Measurements from ENCODE around the gene NFIX. TPM values are rescaled to one million over a fixed set of nuclear protein-coding genes. Genes with fewer than 3 reads are reported as not detected.

NFIX gene
- total RNA-seq, 2 experiments from 2014 or later, result 1.2 to 1.5 TPM

- H3K4me3 Mint-ChIP-seq, result peak overlapping the region; percentile 79
- H3K27me3 Mint-ChIP-seq, result no peaks in the 10 kb centered on the region
- DNase-seq, result no peak
- peaks cover 53% of the 10 kb centered on the region for H3K4me1 Mint-ChIP-seq
- ChIA-PET POLR2A (no interaction called here), CTCF (interaction anchor here (1.0 to 3.1 kb wide), 5 partner anchors 9 to 155 kb away, joined by 3 to 10 read pairs (median 5); partner anchors contain the start of genes IER2 and STX10)
- H3K27ac Mint-ChIP-seq, result no peak overlapping the region
- H3K9me3 Mint-ChIP-seq, result no peaks in the 10 kb centered on the region
- peaks cover 10% of the 10 kb centered on the region for H3K36me3 Mint-ChIP-seq (ENCODE audit: low read depth)
Measured at GRCh38 chr19:13120031-13120430, 124.8 kb downstream of the NFIX start.

- POLR2A ChIA-PET, result no interaction called here
- peak overlapping the region; percentile 28 for H3K27ac Mint-ChIP-seq
- DNase-seq, result no peak
- H3K4me3 Mint-ChIP-seq, result no peak overlapping the region
- no peaks in the 10 kb centered on the region for H3K9me3 Mint-ChIP-seq
- H3K4me1 Mint-ChIP-seq, result peaks cover 45% of the 10 kb centered on the region
- CTCF ChIA-PET, result interaction anchor here (1.5 to 1.8 kb wide), 2 partner anchors 16 to 29 kb away, joined by 4 to 5 read pairs; partner anchors contain the start of genes IER2 and STX10
- H3K36me3 Mint-ChIP-seq (ENCODE audit: low read depth), result peaks cover 10% of the 10 kb centered on the region
- no peaks in the 10 kb centered on the region for H3K27me3 Mint-ChIP-seq
Measured at GRCh38 chr19:13120817-13121216, 125.5 kb downstream of the NFIX start.

- POLR2A ChIA-PET, result no interaction called here
- Mint-ChIP-seq H3K4me3 (no peak overlapping the region), H3K4me1 (peaks cover 43% of the 10 kb centered on the region)
Measured at GRCh38 chr19:13121551-13122274, 126.4 kb downstream of the NFIX start.

GRCh38 chr19:13122275-13122878 lies 127.1 kb downstream of the NFIX start:
- peaks cover 43% of the 10 kb centered on the region for H3K4me1 Mint-ChIP-seq
- ChIA-PET CTCF (interaction anchor here (1.5 kb wide), 1 partner anchor 157 kb away, joined by 6 read pairs; no protein-coding TSS in a partner anchor), POLR2A (no interaction called here)
- H3K9me3 Mint-ChIP-seq, result no peaks in the 10 kb centered on the region
- DNase-seq, result no peak
- H3K36me3 Mint-ChIP-seq (ENCODE audit: low read depth), result peaks cover 10% of the 10 kb centered on the region
- H3K27ac Mint-ChIP-seq, result no peak overlapping the region
- no peaks in the 10 kb centered on the region for H3K27me3 Mint-ChIP-seq
- no peak overlapping the region for H3K4me3 Mint-ChIP-seq

More at GRCh38 chr19:13121551-13122274, 126.4 kb downstream of the NFIX start:
- Mint-ChIP-seq H3K36me3 (ENCODE audit: low read depth) (peaks cover 10% of the 10 kb centered on the region), H3K27ac (peak overlapping the region; percentile 20), H3K27me3 (no peaks in the 10 kb centered on the region), H3K9me3 (no peaks in the 10 kb centered on the region)
- DNase-seq, result no peak
- CTCF ChIA-PET, result interaction anchor here (1.5 to 1.8 kb wide), 2 partner anchors 17 to 28 kb away, joined by 4 to 5 read pairs; partner anchors contain the start of genes IER2 and STX10

GRCh38 chr19:13122980-13123957 lies 128.0 kb downstream of the NFIX start:
- no peak overlapping the region for H3K27ac Mint-ChIP-seq
- H3K4me1 Mint-ChIP-seq, result peaks cover 43% of the 10 kb centered on the region
- CTCF ChIA-PET, result interaction anchor here (0.6 to 1.5 kb wide), 5 partner anchors 9 to 158 kb away, joined by 3 to 6 read pairs (median 3); partner anchors contain the start of genes IER2 and STX10
- H3K9me3 Mint-ChIP-seq, result no peaks in the 10 kb centered on the region
- DNase-seq, result no peak
- no peak overlapping the region for H3K4me3 Mint-ChIP-seq
- H3K27me3 Mint-ChIP-seq, result no peaks in the 10 kb centered on the region
- POLR2A ChIA-PET, result no interaction called here
- H3K36me3 Mint-ChIP-seq (ENCODE audit: low read depth), result peaks cover 10% of the 10 kb centered on the region

- ChIA-PET POLR2A (no interaction called here), CTCF (no interaction called here)
- Mint-ChIP-seq H3K4me3 (no peak overlapping the region), H3K4me1 (peaks cover 31% of the 10 kb centered on the region), H3K27ac (no peak overlapping the region), H3K27me3 (no peaks in the 10 kb centered on the region), H3K9me3 (no peaks in the 10 kb centered on the region), H3K36me3 (ENCODE audit: low read depth) (peaks cover 8% of the 10 kb centered on the region)
- DNase-seq, result no peak
Measured at GRCh38 chr19:13127051-13127450, 131.8 kb downstream of the NFIX start.

GRCh38 chr19:13127811-13128575 lies 132.7 kb downstream of the NFIX start:
- H3K27ac Mint-ChIP-seq, result no peak overlapping the region
- H3K4me1 Mint-ChIP-seq, result peaks cover 32% of the 10 kb centered on the region
- ChIA-PET POLR2A (no interaction called here), CTCF (interaction anchor here (1.0 to 1.8 kb wide), 4 partner anchors 10 to 163 kb away, joined by 3 to 10 read pairs (median 3); partner anchors contain the start of gene NACC1)
- H3K9me3 Mint-ChIP-seq, result no peaks in the 10 kb centered on the region
- no peak overlapping the region for H3K4me3 Mint-ChIP-seq
- H3K36me3 Mint-ChIP-seq (ENCODE audit: low read depth), result peaks cover 12% of the 10 kb centered on the region
- no peak for DNase-seq
- H3K27me3 Mint-ChIP-seq, result no peaks in the 10 kb centered on the region

GRCh38 chr19:13128583-13128982 lies 133.3 kb downstream of the NFIX start:
- Mint-ChIP-seq H3K36me3 (ENCODE audit: low read depth) (peaks cover 12% of the 10 kb centered on the region), H3K4me3 (no peak overlapping the region), H3K9me3 (no peaks in the 10 kb centered on the region), H3K27me3 (no peaks in the 10 kb centered on the region), H3K27ac (no peak overlapping the region), H3K4me1 (peaks cover 33% of the 10 kb centered on the region)
- ChIA-PET CTCF (interaction anchor here (1.2 to 1.8 kb wide), 3 partner anchors 10 to 163 kb away, joined by 3 to 10 read pairs (median 3); partner anchors contain the start of gene NACC1), POLR2A (no interaction called here)
- no peak for DNase-seq

GRCh38 chr19:13129384-13129783 lies 134.1 kb downstream of the NFIX start:
- CTCF ChIA-PET, result interaction anchor here (1.8 kb wide), 2 partner anchors 11 to 164 kb away, joined by 3 to 10 read pairs; partner anchors contain the start of gene NACC1

GRCh38 chr19:13130886-13131490 lies 135.7 kb downstream of the NFIX start:
- no peak for DNase-seq
- Mint-ChIP-seq H3K4me3 (no peak overlapping the region), H3K9me3 (no peaks in the 10 kb centered on the region), H3K27me3 (no peaks in the 10 kb centered on the region), H3K36me3 (ENCODE audit: low read depth) (peaks cover 10% of the 10 kb centered on the region), H3K4me1 (peaks cover 33% of the 10 kb centered on the region), H3K27ac (peak overlapping the region; percentile 54)
- ChIA-PET CTCF (interaction anchor here (0.8 to 2.1 kb wide), 6 partner anchors 11 to 26 kb away, joined by 3 to 10 read pairs (median 5); partner anchors contain the start of genes IER2, NACC1 and STX10), POLR2A (no interaction called here)

More at GRCh38 chr19:13129384-13129783, 134.1 kb downstream of the NFIX start:
- peaks cover 12% of the 10 kb centered on the region for H3K36me3 Mint-ChIP-seq (ENCODE audit: low read depth)
- H3K4me3 Mint-ChIP-seq, result no peak overlapping the region
- no peaks in the 10 kb centered on the region for H3K27me3 Mint-ChIP-seq
- no peaks in the 10 kb centered on the region for H3K9me3 Mint-ChIP-seq
- POLR2A ChIA-PET, result no interaction called here
- no peak for DNase-seq
- no peak overlapping the region for H3K27ac Mint-ChIP-seq
- peaks cover 33% of the 10 kb centered on the region for H3K4me1 Mint-ChIP-seq

GRCh38 chr19:13132471-13133180 lies 137.4 kb downstream of the NFIX start:
- peaks cover 20% of the 10 kb centered on the region for H3K36me3 Mint-ChIP-seq (ENCODE audit: low read depth)
- H3K9me3 Mint-ChIP-seq, result no peaks in the 10 kb centered on the region
- CTCF ChIA-PET, result interaction anchor here (0.6 to 2.1 kb wide), 12 partner anchors 9 to 155 kb away, joined by 3 to 10 read pairs (median 4); partner anchors contain the start of genes IER2, NACC1 and STX10
- H3K27ac Mint-ChIP-seq, result peak overlapping the region; percentile 84
- H3K4me1 Mint-ChIP-seq, result peaks cover 33% of the 10 kb centered on the region
- no peaks in the 10 kb centered on the region for H3K27me3 Mint-ChIP-seq
- peak overlapping the region; percentile 30 for H3K4me3 Mint-ChIP-seq
- POLR2A ChIA-PET, result interaction anchor here (0.5 to 0.9 kb wide), 2 partner anchors 8 to 20 kb away, joined by 3 to 4 read pairs; no protein-coding TSS in a partner anchor
- peak; percentile 66 for DNase-seq

Measured in activated CD4-positive, alpha-beta T cell treated with anti-CD3 and anti-CD28 coated beads, Interleukin-2, amount 10 ng/mL, durations not matched to agents 7 days and 5 days (primary cell).